NCI-H2196 treated with DMSO at 0.1 percent for 48 hours (cell line): ENCODE measurements around the gene ANTXRL.
"Not testable (repeated sequence)": the region's sequence is repeated elsewhere in the genome, so short reads cannot be mapped to it uniquely, and the experiment has no call there.

Experiments used
- DNase-seq: peaks from one replicate; lab custom pipeline; 2025; ENCODE audit not compliant: unreplicated experiment; lab: John Stamatoyannopoulos, UW

The ANTXRL gene

DNA sequence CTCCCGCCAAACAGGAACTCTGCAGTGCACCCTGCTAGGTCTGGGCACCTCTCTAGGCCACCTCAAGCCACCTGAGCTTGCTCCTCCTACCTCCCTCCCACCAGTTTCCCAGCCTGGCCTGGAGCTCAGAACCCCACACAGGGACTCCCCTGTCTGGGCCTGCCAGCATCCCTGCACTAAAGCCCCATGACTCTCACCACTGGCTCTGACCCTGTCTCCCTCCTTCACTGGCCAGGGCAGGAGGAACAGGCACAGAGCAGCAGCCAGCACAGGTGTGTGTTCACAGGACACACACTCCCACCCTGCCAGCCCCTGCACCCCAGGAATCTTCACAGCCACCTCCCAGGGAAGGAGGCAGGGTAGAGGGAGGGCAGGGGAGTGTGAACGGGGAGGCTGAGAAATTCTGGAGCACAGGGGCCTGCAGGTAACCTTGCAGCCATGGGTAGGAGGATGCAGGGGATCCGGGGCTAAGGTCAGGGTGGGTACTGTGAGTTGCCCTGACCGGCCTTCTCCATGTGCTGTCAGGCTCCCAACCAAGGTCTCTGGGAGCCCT, 13.9 kb upstream of the ANTXRL start:
- DNase-seq: no peak

DNA sequence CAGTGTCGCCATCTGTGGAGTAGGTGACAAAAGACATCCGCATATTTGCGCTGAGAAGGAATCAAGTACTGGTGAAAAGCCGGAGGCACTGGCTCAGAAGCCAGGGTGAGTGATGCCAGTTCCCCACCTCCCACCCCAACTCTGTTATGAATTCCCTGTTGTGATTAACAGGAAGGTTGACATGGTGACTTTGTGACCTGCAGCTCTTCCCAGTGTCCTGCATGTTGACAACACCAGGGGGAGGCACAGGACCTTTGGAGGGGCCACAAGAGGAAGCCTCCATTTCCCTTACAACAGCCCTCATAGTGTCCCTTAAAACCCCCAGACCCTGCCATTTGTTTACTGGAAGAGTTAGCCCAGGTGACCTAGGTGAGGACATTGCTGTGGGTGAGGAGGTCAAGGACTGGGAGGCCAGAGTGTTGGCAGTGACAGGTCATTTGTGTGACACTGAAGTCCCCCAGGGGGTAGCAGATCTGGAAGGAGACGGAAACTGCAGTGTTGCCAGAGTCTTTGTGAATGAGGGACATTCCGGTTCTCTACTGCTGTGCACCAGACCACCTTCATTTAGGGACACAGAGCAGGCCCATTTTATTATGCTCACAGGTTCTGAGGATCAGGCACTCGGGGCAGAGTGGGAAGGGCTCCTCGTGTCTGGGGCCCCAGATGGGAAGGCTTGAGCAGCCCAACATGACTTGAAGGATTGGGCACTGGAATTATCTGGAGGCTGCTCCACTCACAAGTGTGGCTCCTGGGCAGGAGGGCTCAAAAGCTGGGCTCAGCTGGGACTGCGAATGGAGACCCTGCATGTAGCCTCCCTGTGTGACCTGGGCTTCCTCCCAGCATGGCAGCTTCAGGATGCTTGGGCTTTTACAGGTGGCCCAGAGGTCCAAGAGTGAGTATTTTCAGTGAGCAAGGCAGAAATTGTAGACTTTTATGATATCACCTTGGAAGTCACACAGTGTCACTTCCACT, 13.0 kb upstream of the ANTXRL start:
- DNase-seq: no peak

DNA sequence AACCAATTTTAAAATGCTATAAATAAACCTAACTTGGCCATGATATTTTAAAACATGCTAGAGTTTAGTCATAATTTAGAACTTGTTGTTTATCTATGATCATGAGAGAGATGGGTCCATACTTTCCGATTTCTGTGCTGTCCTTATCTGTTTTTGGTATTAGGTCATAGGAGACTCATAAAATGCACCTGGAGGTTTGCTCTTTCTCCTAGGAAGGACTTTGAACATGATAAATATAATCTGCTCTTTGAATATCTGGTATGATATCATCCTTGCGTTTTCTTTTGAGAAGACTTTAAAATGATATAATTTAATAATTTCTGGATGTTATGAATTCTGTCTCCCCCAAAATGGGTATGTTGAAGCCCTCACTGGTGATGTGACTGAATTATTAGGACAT, 9.0 kb upstream of the ANTXRL start:
- no peak for DNase-seq

DNA sequence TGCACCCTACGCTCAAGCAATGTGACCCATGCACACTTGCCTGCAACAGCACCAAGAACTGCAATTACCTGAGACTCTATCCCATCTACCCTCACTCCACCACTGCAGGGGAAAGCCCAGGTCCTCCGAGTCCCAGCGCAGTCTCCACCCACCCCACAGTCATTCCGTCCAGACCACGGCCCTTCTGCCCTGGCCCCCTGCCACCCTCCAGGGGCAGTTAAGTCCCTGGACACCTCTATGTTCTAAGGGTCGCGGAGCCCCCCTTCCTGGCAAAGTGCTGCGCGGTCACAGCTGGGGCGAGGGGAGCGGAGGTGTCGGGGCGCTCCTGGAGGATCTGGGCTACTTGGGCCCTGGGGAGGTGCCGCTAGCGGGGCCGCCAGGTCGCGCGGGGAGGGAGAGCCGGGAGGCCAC, 4.4 kb upstream of the ANTXRL start:
- not testable (repeated sequence) for DNase-seq

DNA sequence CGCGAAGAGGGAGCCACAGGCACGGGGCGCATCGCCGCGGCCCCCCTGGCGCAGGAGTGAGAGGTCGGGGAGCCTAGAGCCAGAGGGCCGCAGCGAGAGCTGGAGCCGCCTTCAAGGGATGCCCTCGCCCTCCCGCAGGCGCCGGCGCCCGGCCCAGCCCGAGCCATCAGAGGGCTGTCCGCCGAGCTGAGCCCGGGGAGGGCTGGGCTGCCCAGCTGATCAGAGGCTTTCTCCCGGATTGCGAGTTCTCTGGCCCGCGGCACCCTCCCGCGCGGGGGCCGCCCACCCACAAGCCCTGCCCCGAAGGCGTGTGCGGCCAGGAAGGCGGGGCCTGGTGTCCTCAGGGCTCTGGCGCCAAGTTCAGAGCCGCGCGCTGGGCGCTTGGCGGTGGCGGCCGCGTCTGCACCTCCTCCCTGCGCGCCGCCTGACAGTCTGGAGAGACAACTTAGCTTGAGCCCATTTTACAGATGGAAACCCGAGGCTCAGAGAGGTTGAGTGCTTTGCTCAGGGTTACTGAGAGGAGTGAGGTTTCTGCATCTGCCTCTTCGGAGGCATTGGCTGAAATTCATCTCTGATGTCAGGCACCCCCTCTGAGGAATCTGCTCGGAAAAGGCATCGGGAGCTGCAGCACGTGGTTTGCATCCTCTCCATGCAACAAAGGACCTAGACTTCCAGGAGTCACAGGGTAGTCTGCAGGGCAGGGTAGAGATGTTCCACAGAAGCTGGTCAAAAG, 3.8 kb upstream of the ANTXRL start:
- peak; percentile 2 for DNase-seq

DNA sequence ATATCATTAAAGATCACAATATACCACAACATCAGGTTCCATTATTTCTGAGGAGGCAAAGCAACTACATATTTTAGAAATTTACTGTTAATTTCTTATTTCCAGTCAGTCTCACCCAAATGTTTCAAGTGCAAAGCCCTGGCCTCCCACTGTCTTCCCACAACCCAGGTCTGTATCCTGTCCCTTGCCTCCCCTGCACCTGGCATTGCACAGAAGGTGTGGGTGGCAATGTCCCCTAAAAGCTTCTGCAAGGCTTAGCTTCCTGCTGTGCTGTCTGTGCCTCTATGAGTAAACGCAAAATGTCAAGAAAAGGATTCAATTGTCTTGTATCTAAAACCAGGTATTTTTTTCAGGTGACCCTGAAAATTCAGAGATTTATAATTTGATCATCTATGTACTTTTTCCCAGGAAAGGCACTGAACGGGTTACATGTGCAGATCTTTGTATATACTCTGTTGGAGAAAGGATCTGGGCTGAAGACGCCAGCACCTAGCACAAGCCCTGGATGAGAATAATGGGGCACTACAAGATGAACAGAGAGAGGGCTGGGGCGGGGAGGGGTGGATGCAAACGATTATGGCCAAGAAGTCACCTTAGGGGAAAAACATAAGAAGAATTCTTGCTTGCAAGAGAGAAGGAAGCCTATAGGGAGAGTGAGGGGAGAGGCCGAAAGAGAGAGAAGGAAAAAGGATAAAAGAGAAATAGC, 3.1 kb upstream of the ANTXRL start:
- DNase-seq: no peak

DNA sequence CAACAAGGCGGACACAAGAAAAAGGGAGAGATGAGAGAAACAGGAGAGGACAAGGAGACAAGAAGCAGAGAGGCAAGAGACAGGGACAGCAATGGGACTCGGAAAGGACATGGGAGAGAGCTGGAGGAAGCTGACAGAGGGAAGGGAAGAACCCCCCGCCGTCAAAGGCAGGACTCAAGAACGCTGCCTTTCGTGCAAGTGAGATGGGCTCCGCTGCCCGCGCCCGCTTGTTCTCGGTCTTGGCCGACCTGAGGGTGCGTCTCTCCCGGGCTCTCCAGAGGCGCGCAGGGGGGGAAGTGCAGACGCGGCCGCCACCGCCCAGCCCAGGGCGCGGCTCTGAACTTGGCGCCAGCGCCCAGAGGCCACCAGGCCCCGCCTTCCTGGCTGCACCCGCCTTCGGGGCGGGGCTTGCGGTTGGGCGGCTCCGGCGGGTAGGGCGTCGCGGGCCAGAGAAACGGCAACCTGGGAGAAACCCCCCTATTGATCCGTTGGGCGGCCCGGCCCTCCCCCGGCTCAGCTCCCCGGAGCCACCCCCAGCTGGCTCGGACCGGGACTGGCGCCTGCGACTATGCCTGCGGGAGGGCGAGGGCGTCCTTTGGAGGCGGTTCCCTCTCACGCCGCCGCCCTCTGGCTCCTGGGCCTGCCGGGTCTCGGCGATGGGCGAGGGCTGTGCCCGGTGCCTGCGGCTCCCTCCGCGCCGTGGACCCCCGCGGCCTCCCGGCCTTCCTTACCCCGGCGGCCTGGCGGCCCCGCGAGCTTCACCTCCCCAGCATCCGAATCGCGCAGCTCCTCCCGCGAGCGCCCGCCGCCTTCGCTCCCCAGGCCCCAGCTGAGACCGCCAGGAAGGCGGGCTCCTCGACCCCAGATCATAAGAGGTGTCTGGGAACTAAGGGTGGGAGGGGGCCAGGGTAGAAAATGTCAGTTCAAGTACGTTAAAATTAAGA, 2.2 kb upstream of the ANTXRL start:
- peak; percentile 50 for DNase-seq

DNA sequence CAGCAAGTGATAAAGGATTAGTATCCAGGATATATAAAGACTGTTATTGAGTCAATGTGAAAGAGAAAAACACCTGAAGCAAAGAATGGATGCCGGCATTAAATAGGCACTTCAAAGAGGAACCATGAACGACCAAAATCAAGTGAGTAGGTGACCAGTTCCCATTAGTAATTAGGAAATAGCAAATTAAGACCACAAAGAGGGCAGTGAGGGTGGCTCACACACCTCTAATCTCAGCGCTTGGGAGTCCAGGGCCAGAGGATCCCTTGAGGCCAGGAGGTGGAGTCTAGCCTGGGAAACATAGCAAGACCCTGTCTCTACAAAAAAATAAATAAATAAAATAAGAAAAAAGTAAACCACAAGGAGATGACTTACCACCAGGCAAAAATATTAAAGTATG, 1.5 kb upstream of the ANTXRL start:
- no peak for DNase-seq

DNA sequence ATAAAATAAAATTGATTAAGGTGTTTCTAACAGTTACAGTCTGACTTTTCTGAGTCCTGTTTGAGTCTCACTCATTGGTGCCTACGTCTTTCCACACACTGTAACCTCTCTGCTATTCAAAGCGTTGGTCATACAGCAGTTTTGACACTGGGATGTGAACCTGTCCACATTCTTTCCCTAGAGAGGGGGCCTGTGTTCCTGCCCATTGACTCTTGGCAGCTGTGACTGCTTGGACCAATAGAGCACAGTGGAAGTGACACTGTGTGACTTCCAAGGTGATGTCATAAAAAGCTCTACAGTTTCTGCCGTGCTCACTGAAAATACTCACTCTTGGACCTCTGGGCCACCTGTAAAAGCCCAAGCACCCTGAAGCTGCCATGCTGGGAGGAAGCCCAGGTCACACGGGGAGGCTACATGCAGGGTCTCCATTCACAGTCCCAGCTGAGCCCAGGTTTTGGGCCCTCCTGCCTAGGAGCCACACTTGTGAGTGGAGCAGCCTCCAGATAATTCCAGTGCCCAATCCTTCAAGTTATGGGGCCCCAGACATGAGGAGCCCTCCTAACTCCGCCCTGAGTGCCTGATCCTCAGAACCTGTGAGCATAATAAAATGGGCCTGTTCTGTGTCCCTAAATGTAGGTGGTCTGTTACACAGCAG, 704 bp upstream of the ANTXRL start:
- DNase-seq: no peak

DNA sequence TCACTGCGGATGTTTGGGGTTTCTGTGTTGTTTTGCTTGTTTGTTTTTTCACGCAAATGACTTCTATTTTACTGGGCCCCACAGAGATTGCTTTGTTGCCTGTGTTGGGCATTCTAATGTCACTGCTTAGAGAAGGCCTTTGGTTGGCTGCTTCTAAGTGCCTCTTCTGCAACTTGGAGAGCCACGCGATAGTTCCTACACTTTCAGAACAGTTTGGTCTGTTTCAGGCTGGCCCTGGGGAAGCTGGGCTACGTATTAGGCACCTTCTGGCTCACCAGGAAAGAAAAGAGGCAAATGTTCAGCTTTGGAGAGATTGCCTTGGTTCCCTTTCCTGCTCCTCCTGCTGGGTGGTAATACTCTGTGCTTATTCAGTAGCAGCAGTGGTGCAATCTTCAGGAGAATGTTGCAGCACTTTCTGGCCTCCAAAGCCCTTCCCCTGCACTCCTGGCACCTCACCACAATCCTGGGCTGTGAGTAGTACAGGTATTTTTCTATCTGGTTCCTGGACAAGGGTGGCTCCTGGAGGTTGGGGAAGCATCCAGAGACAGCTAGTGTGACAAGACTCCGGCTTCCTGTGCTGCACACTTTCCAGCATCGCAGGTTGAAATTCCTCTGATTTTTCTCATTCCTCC, 1.2 kb downstream of the ANTXRL start:
- no peak for DNase-seq

DNA sequence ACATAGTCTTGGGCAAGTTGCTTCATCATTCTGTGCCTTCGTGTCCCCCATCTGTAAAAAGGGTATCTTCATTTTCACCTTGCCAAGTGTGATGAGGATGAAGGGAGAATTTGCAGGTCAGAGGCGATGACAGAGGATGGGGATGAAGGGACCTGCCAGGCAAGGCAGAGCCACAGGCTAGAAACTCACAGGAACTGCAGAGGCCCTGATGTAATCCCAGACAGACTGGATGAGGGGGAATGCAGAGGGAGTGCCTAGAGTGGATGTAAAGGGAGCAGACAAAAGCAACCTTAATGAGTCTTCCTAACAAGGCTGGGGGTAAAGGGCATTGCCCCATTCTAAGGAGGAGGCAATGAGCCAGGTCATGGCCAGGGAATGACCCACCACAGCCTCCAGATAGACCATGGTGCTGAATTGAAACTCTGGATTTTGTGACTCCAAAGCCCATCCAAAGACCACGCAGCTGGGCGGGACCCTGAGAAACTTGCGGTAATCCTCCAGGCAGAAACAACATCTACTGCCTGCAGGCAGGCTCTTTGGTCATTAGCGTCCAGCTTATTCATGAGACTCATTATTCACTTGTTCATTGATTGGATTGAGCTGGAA, 1.9 kb downstream of the ANTXRL start:
- no peak for DNase-seq

DNA sequence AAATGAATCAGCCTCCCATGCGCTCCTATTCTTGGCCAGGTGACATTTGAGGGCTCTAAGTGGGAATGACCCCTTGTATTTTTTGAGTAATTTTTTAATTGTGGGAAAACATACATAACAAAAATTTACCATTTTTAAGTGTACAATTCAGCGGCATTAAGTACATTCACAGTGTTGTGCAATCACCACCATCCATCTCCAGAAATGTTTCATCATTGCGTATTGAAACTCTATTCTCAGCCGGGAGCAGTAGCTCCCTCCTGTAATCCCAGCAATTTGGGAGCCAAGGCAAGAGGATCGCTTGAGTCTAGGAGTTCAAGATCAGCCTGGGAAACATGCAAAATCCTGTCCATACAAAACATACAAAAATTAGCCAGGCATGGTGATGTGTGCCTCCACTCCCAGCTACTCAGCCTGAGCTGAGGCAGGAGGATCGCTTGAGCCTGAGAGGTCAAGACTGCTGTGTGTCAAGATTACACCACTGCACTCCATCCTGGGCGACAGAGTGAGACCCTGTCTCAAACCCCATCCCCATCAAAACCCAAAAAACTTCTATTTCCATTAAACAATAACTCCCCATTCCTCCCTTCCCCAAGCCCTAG, 2.5 kb downstream of the ANTXRL start:
- DNase-seq: no peak

DNA sequence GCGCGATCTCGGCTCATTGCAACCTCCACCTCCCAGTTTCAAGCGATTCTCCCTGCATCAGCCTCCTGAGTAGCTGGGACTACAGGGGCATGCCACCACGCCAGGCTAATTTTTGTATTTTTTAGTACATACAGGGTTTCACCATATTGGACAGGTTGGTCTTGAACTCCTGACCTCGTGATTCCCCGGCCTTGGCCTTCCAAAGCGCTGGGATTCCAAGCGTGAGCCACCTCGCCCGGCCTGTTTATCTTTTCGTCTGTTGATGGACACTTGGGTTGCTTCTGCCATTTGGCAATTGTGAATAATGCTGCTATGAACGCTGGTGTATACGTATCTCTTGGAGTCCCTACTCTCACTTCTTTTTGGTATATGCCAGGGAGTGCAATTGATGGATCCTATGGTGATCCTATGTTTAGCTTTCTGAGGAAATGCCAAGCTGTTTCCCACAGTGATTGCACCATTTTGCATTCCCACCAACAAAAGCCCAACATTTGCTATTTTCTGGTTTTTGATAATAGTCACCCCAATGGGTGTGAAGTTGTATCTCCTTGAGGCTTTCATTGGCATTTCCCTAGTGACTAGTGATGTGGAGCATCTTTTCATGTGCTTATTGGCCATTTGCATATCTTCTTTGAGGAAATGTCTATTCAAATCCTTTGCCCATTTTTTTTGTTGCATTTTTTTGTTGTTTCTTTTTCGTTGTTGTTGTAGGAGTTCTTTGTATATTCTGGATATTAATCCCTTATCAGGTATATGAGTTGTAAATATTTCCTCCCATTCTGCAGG, 3.5 kb downstream of the ANTXRL start:
- DNase-seq: no peak

DNA sequence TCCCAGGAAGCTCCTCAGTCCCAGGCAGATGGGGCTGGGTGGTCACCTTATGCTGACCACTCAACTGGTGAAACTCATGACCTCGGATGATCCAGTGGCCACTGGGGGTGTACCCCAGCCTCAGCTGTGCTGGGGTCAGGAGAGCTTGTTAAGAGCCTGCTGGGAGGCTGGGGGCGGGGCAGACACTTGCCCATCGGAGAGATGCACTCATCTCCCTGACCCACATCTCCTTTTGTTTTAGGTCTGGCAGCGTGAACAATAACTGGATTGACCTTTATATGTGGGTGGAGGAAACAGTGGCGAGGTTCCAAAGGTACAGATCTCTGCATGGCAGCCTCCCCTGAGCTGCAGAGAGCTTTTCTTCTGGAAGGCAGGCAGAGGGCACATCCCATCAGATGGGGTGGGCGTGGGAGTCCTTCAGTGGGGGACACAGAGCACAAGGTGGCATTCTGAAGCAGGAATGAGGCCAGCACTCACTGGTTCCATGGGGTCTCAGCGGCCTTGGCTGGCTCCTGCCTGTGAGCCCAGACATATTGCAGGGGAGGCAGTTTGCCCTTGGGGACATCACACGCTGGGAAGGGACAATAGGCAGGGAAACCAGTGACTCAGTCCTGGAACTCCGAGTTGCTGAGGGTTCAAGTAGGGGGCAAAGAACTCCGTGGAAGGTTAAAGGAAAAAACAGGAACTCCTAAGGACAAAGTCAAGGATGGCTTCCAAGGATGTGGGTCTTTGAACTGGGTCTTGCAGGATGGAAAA, 5.2 kb downstream of the ANTXRL start:
- DNase-seq: no peak

DNA sequence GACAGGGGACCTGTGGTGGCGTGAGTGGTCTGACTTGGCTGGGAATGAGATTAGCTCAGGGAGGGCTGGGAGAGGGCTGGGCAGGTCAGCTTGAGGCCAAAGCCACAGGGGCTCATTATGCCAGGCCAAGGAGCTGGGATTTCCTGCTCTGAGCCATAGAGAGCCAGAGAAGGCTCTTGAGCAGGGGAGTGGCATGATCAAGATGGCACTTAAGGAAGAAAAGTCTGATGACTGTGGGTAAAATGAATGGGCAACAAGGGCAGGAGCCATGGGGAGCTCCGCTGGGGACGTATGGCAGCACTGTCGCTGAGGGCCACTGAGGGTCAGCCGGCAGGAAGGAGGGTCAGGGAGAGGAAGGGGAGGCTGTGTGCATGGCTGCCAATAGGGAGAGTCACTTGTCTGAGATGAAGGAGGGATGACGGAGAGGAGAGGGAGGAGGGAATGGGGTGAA, 5.8 kb downstream of the ANTXRL start:
- DNase-seq: no peak

DNA sequence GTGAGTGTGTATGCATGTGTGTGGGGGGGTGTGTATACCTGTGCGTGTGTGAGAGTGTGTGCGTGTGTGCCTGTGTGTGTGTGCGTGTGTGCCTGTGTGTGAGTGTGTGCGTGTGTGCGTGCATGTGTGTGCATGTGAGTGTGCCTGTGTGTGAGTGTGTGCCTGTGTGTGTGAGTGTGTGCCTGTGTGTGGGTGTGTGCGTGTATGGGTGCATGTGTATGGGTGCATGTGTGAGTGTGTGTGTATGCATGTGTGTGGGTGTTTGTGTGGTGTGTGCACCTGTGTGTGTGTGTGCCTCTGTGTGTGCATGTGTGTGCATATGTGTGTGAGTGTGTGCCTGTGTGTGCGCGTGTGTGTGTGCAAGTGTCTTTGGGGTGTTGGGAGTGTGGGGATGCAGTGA, 6.4 kb downstream of the ANTXRL start:
- no peak for DNase-seq
